Mucosa of gallbladder (tissue), 1 donor: ENCODE results near the gene TBXAS1. TPM values are rescaled to one million over a fixed set of nuclear protein-coding genes. Genes with fewer than 3 reads are reported as not detected.

Source experiments
- DNase-seq: peaks from one replicate; pipeline ENCODE4 v3.0.0-alpha.2; 2020; ENCODE audit warnings: low spot score
- total RNA-seq: library from RNA; stranded (reverse); gene quantifications from one replicate; pipeline ENCODE4 v1.2.1, GENCODE V29; 2021
- donor health status: DM: no; HTN: no; CAD: no.

Gene TBXAS1
- total RNA-seq, 1 donor from 2014 or later = 40.9 TPM

DNA sequence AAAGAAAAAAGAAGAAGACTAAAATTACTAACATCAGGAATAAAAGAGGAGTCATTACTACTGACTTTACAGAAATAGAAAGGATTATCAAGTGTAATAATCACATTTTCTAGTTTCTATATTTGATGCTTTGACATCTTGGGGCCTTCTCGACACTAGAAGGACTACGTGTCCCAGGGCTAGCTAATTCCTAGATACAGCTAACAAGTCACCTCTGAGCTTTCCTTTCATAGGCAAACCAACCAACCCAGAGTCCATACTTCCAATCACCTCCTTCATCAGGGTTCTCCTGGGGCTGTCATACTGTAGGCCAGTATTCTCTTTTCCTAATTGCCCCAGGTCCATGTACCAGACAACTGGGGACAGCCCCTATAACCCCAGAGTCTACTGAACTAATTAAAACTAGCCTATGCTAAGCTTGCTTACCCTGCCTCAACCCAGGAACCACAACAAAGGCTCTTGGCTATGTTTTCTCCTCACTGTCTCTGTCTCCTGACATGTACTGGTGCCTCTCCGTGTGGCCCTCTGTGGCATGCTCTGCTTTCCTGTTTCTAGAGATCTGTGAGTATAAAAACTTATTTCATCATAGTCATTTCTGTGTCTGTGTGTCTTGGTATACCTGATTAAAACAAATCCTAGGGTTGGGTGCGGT is 240.4 kb downstream of the TBXAS1 start:
- no peak for DNase-seq

Other genes with a start within 250 kb of the TBXAS1 start
- gene HIPK2, start 51.3 kb upstream of the TBXAS1 start, total RNA-seq = 49.0 TPM
- 26.7 TPM for gene PARP12, start 233.7 kb downstream of the TBXAS1 start, total RNA-seq